ENCODE data around the gene PROSER2. TPM values are rescaled to one million over a fixed set of nuclear protein-coding genes. Genes with fewer than 3 reads are reported as not detected.

Gene PROSER2
- polyA plus RNA-seq, 3 donors, result 1.2 to 2.2 (median 2.0) TPM

DNA sequence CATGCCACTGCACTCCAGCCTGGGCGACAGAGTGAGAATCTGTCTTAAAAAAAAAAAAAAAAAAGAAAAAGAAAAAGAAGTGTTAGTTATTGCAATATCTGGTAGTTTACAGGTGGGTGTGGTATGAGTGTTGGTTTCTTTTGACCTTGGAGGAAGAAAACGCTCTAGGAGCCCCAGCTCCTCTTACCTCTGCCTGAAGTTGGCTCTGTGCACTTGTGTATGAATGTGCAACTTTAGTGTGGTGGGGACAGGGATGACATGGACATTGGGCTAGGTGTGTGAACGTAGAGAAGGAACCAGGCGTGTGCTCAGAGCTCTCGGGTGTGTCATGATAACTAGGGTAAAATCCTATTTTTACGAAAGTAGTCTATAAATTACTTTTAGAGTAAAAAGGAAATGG is 11.9 kb downstream of the PROSER2 start:
- Histone ChIP-seq H3K4me1 (ENCODE audit: control insufficient read depth in 1 of 2, insufficient read depth in 2 of 2, low read length in 2 of 2) (peaks cover 0 to 17% of the 10 kb centered on the region in 2 donors), H2AFZ (ENCODE audit: insufficient read depth, low read depth, low read length, poor library complexity, severe bottlenecking) (no peak overlapping the region), H3K36me3 (replicated peaks in 1 of 2; ENCODE audit: control insufficient read depth in 1 of 2, insufficient read depth in 2 of 2, low read length in 2 of 2) (no peaks in the 10 kb centered on the region), H4K20me1 (ENCODE audit: insufficient read depth, low read length) (no peaks in the 10 kb centered on the region), H3K4me2 (replicated peaks; ENCODE audit: extremely low read depth, low read length, poor library complexity, severe bottlenecking) (no peak overlapping the region), H3K9ac (ENCODE audit: insufficient read depth, low read length, poor library complexity, severe bottlenecking) (no peak overlapping the region), H3K27ac (ENCODE audit: low read depth in 1 of 2, low read length in 2 of 2) (no peak overlapping the region), H3K4me3 (replicated peaks in 1 of 3; ENCODE audit: low read depth in 2 of 3, low read length in 3 of 3) (no peak overlapping the region), H3K79me2 (ENCODE audit: insufficient read depth, low read length) (peaks cover 79% of the 10 kb centered on the region), H3K27me3 (ENCODE audit: control insufficient read depth in 2 of 2, insufficient read depth in 2 of 2, low read length in 2 of 2) (no peaks in the 10 kb centered on the region), H3K9me3 (replicated peaks in 1 of 2; ENCODE audit: control insufficient read depth in 1 of 2, insufficient read depth in 1 of 2, low read length in 2 of 2) (no peaks in the 10 kb centered on the region)
- Mint-ChIP-seq H3K9me3 (no peaks in the 10 kb centered on the region), H3K27ac (peak overlapping the region in 1 of 7 donors; percentile 32), H3K4me3 (no peak overlapping the region), H3K4me1 (peaks cover 18% of the 10 kb centered on the region), H3K36me3 (peaks cover 0 to 2% of the 10 kb centered on the region in 2 donors), H3K27me3 (ENCODE audit: low read depth in 3 of 3) (no peaks in the 10 kb centered on the region)
- intact Hi-C loops (cut with micrococcal nuclease), result no loop called here
- 59% methylated on average over 2 of the region's 6 CpGs for WGBS (ENCODE audit: insufficient coverage)
- TF ChIP-seq, protein P1, sequence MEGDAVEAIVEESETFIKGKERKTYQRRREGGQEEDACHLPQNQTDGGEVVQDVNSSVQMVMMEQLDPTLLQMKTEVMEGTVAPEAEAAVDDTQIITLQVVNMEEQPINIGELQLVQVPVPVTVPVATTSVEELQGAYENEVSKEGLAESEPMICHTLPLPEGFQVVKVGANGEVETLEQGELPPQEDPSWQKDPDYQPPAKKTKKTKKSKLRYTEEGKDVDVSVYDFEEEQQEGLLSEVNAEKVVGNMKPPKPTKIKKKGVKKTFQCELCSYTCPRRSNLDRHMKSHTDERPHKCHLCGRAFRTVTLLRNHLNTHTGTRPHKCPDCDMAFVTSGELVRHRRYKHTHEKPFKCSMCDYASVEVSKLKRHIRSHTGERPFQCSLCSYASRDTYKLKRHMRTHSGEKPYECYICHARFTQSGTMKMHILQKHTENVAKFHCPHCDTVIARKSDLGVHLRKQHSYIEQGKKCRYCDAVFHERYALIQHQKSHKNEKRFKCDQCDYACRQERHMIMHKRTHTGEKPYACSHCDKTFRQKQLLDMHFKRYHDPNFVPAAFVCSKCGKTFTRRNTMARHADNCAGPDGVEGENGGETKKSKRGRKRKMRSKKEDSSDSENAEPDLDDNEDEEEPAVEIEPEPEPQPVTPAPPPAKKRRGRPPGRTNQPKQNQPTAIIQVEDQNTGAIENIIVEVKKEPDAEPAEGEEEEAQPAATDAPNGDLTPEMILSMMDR (IDR thresholded peaks at IDR 0.05), result no peak
- DNase-seq, result no peak

DNA sequence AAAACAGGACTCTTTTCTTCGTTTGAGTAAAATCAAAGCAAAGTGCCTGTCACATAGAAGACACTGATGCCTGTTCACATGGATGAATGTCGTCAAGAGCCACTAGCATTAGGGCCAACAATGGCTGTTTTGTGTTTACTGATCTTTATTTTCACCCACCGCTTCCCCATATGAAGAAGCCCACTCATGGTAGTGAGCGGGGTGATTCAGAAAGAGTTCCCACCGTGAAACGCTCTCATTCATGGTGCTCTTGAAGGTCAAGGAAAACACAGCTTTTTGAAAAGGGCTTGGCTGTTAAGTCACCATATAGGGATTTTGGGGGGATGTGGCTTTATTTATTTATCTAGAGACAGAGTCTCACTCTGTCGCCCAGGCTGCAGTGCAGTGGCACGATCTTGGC is 12.5 kb downstream of the PROSER2 start:
- intact Hi-C loops (cut with micrococcal nuclease), result no loop called here
- Histone ChIP-seq H2AFZ (ENCODE audit: insufficient read depth, low read depth, low read length, poor library complexity, severe bottlenecking) (no peak overlapping the region), H3K9me3 (replicated peaks in 1 of 2; ENCODE audit: control insufficient read depth in 1 of 2, insufficient read depth in 1 of 2, low read length in 2 of 2) (no peaks in the 10 kb centered on the region), H3K27me3 (ENCODE audit: control insufficient read depth in 2 of 2, insufficient read depth in 2 of 2, low read length in 2 of 2) (no peaks in the 10 kb centered on the region), H3K27ac (ENCODE audit: low read depth in 1 of 2, low read length in 2 of 2) (no peak overlapping the region), H3K4me3 (replicated peaks in 1 of 3; ENCODE audit: low read depth in 2 of 3, low read length in 3 of 3) (no peak overlapping the region), H3K36me3 (replicated peaks in 1 of 2; ENCODE audit: control insufficient read depth in 1 of 2, insufficient read depth in 2 of 2, low read length in 2 of 2) (no peaks in the 10 kb centered on the region), H3K4me1 (ENCODE audit: control insufficient read depth in 1 of 2, insufficient read depth in 2 of 2, low read length in 2 of 2) (peaks cover 0 to 17% of the 10 kb centered on the region in 2 donors), H3K4me2 (replicated peaks; ENCODE audit: extremely low read depth, low read length, poor library complexity, severe bottlenecking) (no peak overlapping the region), H4K20me1 (ENCODE audit: insufficient read depth, low read length) (no peaks in the 10 kb centered on the region), H3K79me2 (ENCODE audit: insufficient read depth, low read length) (peaks cover 80% of the 10 kb centered on the region), H3K9ac (ENCODE audit: insufficient read depth, low read length, poor library complexity, severe bottlenecking) (no peak overlapping the region)
- H3K27ac Mint-ChIP-seq, result no peak overlapping the region
- no peak for DNase-seq
- H3K4me3 Mint-ChIP-seq, result no peak overlapping the region
- no peaks in the 10 kb centered on the region for H3K27me3 Mint-ChIP-seq (ENCODE audit: low read depth in 3 of 3)
- H3K4me1 Mint-ChIP-seq, result peaks cover 18% of the 10 kb centered on the region
- WGBS (ENCODE audit: insufficient coverage), result 83% methylated on average over 5 of the region's 8 CpGs
- no peaks in the 10 kb centered on the region for H3K9me3 Mint-ChIP-seq
- H3K36me3 Mint-ChIP-seq, result peaks cover 2% of the 10 kb centered on the region in 2 donors
- TF ChIP-seq, protein P1 (IDR thresholded peaks at IDR 0.05), result no peak

Measured in CD14-positive monocyte (primary cell).